OCI-LY7 (cell line): ENCODE measurements around the gene ABI3BP. TPM values are rescaled to one million over a fixed set of nuclear protein-coding genes. Genes with fewer than 3 reads are reported as not detected.
A peak's percentile ranks its signal among the peaks of the same experiment; 100 is the strongest.

Experiments used
- BruUV-seq: library from RNA; stranded (reverse); fragments of 400-500 nt; replicated peaks from 2 replicates; lab custom pipeline; 2021; lab: Mats Ljungman, UMichigan
- CTCF ChIA-PET: fragments of 300-600 bp; sonication (Branson Sonifier 250); formaldehyde crosslinking; loops from one replicate; lab custom pipeline; 2022; ENCODE audit warnings: antibody characterized with exemption; ENCODE audit not compliant: unreplicated experiment; lab: Charles Lee
- POLR2A ChIA-PET: fragments of 300-600 bp; sonication (Branson Sonifier 250); formaldehyde crosslinking; loops from one replicate; lab custom pipeline; 2022; ENCODE audit warnings: antibody characterized with exemption; lab: Charles Lee
- DNase-seq: peaks from one replicate; pipeline ENCODE4 v3.0.0-alpha.2; 2015; ENCODE audit warnings: low spot score
- H2AFZ ChIP-seq: fragments of 200-600 bp; sonication (generic), shearing (Covaris generic); 2 replicates; pipeline ENCODE4 v1.6.1; 2014; ENCODE audit warnings: mild to moderate bottlenecking, antibody characterized with exemption, low read length, moderate library complexity
- H3K27ac ChIP-seq: fragments of 200-600 bp; sonication (generic); 2 replicates; pipeline ENCODE4 v1.5.1; 2014; ENCODE audit warnings: mixed run types, low read depth, mild to moderate bottlenecking, moderate library complexity, low read length, inconsistent platforms; ENCODE audit not compliant: poor library complexity, severe bottlenecking
- H3K36me3 ChIP-seq: fragments of 200-600 bp; sonication (generic); 2 replicates; pipeline ENCODE4 v1.6.1; 2014; ENCODE audit warnings: mild to moderate bottlenecking, antibody characterized with exemption, low read length, moderate library complexity, mixed read lengths; ENCODE audit not compliant: insufficient read depth
- H3K4me1 ChIP-seq: fragments of 200-600 bp; sonication (generic); 2 replicates; pipeline ENCODE4 v1.5.1; 2014; ENCODE audit warnings: mild to moderate bottlenecking, low read length; ENCODE audit not compliant: insufficient read depth, poor library complexity, severe bottlenecking
- H3K4me2 ChIP-seq: fragments of 200-600 bp; sonication (generic); 2 replicates; pipeline ENCODE4 v1.6.1; 2014; ENCODE audit warnings: mild to moderate bottlenecking, low read length
- H3K4me3 ChIP-seq: fragments of 200-600 bp; sonication (generic); 2 replicates; pipeline ENCODE4 v1.5.1; 2014; ENCODE audit warnings: mild to moderate bottlenecking, low read depth, low read length; ENCODE audit not compliant: poor library complexity, severe bottlenecking
- H3K79me2 ChIP-seq: fragments of 200-600 bp; sonication (generic); 2 replicates; pipeline ENCODE4 v1.6.1; 2016; ENCODE audit warnings: low read depth, mild to moderate bottlenecking, low read length, moderate library complexity, mixed read lengths; ENCODE audit not compliant: insufficient read depth
- H3K9me2 ChIP-seq: fragments of 200-600 bp; sonication (generic); 2 replicates; pipeline ENCODE4 v1.6.1; 2016; ENCODE audit warnings: mild to moderate bottlenecking, low read length, mixed read lengths; ENCODE audit not compliant: insufficient read depth
- H3K9me3 ChIP-seq: fragments of 200-600 bp; sonication (generic); 2 replicates; pipeline ENCODE4 v1.6.1; 2014; ENCODE audit warnings: mild to moderate bottlenecking, mixed run types, low read length, mixed read lengths
- H4K20me1 ChIP-seq: fragments of 200-600 bp; sonication (generic); 2 replicates; pipeline ENCODE4 v1.6.1; 2014; ENCODE audit warnings: mild to moderate bottlenecking, antibody characterized with exemption, low read length, moderate library complexity, mixed read lengths; ENCODE audit not compliant: insufficient read depth
- CTCF ChIP-seq: fragments of 200-600 bp; sonication (generic); conservative IDR thresholded peaks from 2 replicates; pipeline ENCODE4 v1.5.1; 2014; ENCODE audit warnings: mild to moderate bottlenecking, antibody characterized with exemption, low read length, moderate library complexity, mixed read lengths
- EZH2phosphoT487 ChIP-seq: fragments of 200-600 bp; sonication (generic); IDR thresholded peaks from 2 replicates; pipeline ENCODE4 v1.6.1; 2018; ENCODE audit warnings: low read depth, borderline replicate concordance, mild to moderate bottlenecking, mixed run types, antibody characterized with exemption, low read length, moderate library complexity, mixed read lengths
- intact Hi-C: fragments of 100-400 bp; cut with micrococcal nuclease; formaldehyde crosslinking; loops from one replicate; pipeline ENCODE4 v1.10.0; 2022; ENCODE audit not compliant: unreplicated experiment
- total RNA-seq, 2 experiments: library from RNA; depleted of rRNA in 1 of 2; stranded (reverse); fragments of >200 nt in 1 of 2; shearing (Covaris generic) in 1 of 2; gene quantifications; 2 replicates each; pipeline ENCODE4 v1.2.3, GENCODE V29; 2014 to 2022

Gene ABI3BP
- total RNA-seq, 2 experiments from 2014 or later, result not detected

GRCh38 chr3:100777271-100777670 is 215.9 kb downstream of the ABI3BP start:
- H4K20me1 ChIP-seq, result no peaks in the 10 kb centered on the region
- BruUV-seq, result no TSS peak
- TF ChIP-seq EZH2phosphoT487, result no peak
- no peak for TF ChIP-seq CTCF
- intact Hi-C loops, result no loop called here
- H3K4me3 ChIP-seq, result no peak overlapping the region
- H3K79me2 ChIP-seq, result no peaks in the 10 kb centered on the region
- H2AFZ ChIP-seq, result no peak overlapping the region
- no peak for DNase-seq
- H3K9me3 ChIP-seq, result no peaks in the 10 kb centered on the region
- ChIA-PET POLR2A (interaction anchor here (0.7 to 1.6 kb wide), 3 partner anchors 9 to 376 kb away, joined by 3 to 4 read pairs (median 3); partner anchors contain the start of genes LNP1 and TOMM70), CTCF (no interaction called here)
- H3K9me2 ChIP-seq, result no peaks in the 10 kb centered on the region
- no peak overlapping the region for H3K27ac ChIP-seq
- H3K4me1 ChIP-seq, result no peaks in the 10 kb centered on the region
- no peaks in the 10 kb centered on the region for H3K36me3 ChIP-seq
- no peak overlapping the region for H3K4me2 ChIP-seq

- Histone ChIP-seq H3K9me3 (no peaks in the 10 kb centered on the region), H3K36me3 (no peaks in the 10 kb centered on the region), H3K4me1 (no peaks in the 10 kb centered on the region), H3K4me3 (no peak overlapping the region), H3K9me2 (no peaks in the 10 kb centered on the region), H3K4me2 (no peak overlapping the region), H3K27ac (no peak overlapping the region), H3K79me2 (no peaks in the 10 kb centered on the region), H2AFZ (no peak overlapping the region), H4K20me1 (no peaks in the 10 kb centered on the region)
- BruUV-seq, result no TSS peak
- intact Hi-C loops, result no loop called here
- POLR2A ChIA-PET, result interaction anchor here (1.0 to 1.6 kb wide), 2 partner anchors 9 to 15 kb away, joined by 3 read pairs; no protein-coding TSS in a partner anchor
- DNase-seq, result no peak
- CTCF ChIA-PET, result no interaction called here
- no peak for TF ChIP-seq EZH2phosphoT487
- TF ChIP-seq CTCF, result 0 out of 2 replicates have a peak, but pooled peaks have one; percentile 20
These were observed 216.5 kb downstream of the ABI3BP start for GRCh38 chr3:100776746-100777145.

GRCh38 chr3:100776097-100776729 is 217.0 kb downstream of the ABI3BP start:
- DNase-seq, result no peak
- H3K4me2 ChIP-seq, result no peak overlapping the region
- CTCF ChIA-PET, result no interaction called here
- no peak for TF ChIP-seq EZH2phosphoT487
- TF ChIP-seq CTCF, result no peak
- H2AFZ ChIP-seq, result no peak overlapping the region
- no peaks in the 10 kb centered on the region for H3K36me3 ChIP-seq
- H3K9me2 ChIP-seq, result no peaks in the 10 kb centered on the region
- no TSS peak for BruUV-seq
- intact Hi-C loops, result no loop called here
- H3K27ac ChIP-seq, result no peak overlapping the region
- H3K9me3 ChIP-seq, result no peaks in the 10 kb centered on the region
- POLR2A ChIA-PET, result interaction anchor here (1.0 kb wide), 1 partner anchor 10 kb away, joined by 3 read pairs; no protein-coding TSS in a partner anchor
- H3K4me1 ChIP-seq, result no peaks in the 10 kb centered on the region
- no peaks in the 10 kb centered on the region for H3K79me2 ChIP-seq
- H4K20me1 ChIP-seq, result no peaks in the 10 kb centered on the region
- no peak overlapping the region for H3K4me3 ChIP-seq
